ENCODE results near the gene GBX2. TPM values are rescaled to one million over a fixed set of nuclear protein-coding genes. Genes with fewer than 3 reads are reported as not detected.

GBX2 gene
- 0.13 TPM in 2 replicates for total RNA-seq

DNA sequence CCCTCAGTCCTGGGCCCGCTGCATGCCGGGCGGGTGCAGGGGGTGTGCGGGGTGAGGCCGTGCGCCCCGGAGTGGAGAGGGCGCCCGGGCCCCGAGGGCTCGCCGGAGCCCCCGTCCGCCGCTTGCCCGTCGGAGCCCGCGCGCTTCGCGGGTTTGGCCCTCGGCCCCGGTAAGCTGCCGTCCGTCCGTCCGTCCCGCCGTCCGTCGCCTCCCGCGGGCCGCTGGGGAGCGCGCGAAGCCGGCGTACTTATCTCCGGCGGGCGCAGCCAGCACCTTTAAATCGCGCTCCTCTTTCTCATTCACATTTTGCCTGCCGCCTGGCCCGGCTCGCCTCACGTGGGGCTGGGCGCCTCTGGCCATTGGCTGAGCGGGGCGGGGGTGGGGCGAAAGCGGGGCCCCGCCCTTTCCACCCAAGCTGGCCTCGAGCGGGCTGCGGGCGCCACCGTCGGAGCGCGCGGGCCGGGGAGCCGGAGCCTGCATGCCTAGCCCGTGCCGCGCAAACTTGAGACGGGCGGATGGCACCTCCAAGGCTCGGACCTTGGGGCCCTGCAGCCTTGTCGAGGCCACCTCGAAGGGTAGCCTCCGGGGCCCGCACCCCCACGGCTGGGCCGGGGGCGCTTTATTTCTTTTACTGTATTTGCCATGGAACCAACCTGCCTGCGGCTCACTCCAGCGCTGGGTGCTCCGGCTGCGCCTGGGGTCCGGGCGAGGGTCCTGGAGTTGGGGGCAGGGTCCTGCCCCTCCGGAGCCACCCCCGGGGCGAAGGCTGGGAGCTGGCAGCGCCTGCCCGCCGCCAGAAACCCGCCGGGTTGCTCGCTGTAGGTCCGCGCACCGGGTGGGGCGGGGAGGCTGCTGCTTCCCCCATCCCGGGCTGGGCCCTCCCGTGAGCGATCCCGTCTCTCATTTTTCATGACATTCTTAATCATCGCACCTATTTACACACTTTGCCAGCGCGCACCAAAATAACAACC is at the start of gene GBX2:
Gene GBX2 (minus strand): TSS at position 277 of the 971 bp plus-strand sequence. CDS start 415 bp downstream, outside the sequence.

Other genes with a start within 250 kb of the GBX2 start
- not detected in 2 replicates for gene ASB18, start 96.0 kb upstream of the GBX2 start, total RNA-seq